ENCODE data around the gene TAF5.
"Not testable (repeated sequence)": the region's sequence is repeated elsewhere in the genome, so short reads cannot be mapped to it uniquely, and the experiment has no call there.

The TAF5 gene

GRCh38 chr10:103367782-103368518 is at the start of gene TAF5:
TSS of gene TAF5 (plus strand) at chr10:103367976. CDS start at chr10:103367990, 14 bp downstream.
- peak; percentile 83 to 87 for DNase-seq (ENCODE audit: low read depth in 2 of 2)

GRCh38 chr10:103327906-103328305 is 39.9 kb upstream of the TAF5 start:
- DNase-seq (ENCODE audit: low read depth in 2 of 2): no peak

DNA sequence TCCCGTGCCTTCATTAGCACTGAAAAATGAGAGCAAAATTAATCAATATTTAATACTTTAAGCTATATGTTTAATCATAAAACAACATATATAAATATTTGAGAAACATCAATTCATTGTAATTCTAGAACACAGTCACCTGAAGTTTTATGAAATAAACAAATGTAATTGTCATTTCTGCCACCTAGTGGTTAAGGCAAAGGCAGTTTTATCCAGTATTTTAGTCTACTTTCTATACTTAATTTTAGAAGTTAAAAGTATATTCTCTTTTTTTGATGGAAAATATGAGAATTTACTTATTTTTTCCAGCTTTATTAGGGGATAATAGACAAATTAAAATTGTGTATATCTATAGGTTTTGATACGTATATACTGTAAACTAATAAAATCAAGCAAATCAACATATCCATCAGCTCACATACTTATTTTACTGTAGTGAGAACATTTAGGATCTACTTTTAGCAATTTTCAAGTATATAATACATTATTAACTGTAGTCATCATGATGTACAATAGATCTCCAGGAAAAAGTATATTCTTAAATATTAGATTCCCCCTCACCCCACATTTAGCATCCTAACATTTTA is 33.7 kb upstream of the TAF5 start:
- no peak for DNase-seq (ENCODE audit: low read depth in 2 of 2)

- no peak for DNase-seq (ENCODE audit: low read depth in 2 of 2)
These were observed 33.2 kb upstream of the TAF5 start for GRCh38 chr10:103334567-103334966.

DNA sequence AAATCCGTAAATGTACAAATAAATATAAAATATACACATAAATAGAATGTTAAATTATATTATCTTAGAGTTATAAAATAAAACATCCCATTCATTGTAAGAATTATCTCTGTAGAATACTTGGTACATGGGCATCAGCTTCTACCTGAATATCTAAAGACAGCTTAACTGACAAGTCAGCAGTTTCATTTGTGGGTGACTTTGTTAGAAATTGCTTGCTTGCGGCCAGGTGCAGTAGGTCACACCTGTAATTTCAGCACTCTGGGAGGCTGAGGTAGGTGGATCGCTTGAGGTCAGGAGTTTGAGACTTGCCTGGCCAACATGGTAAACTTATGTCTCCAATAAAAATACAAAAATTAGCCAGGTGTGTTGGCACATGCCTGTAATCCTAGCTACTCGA is 31.4 kb upstream of the TAF5 start:
- DNase-seq (ENCODE audit: low read depth in 2 of 2): no peak

DNA sequence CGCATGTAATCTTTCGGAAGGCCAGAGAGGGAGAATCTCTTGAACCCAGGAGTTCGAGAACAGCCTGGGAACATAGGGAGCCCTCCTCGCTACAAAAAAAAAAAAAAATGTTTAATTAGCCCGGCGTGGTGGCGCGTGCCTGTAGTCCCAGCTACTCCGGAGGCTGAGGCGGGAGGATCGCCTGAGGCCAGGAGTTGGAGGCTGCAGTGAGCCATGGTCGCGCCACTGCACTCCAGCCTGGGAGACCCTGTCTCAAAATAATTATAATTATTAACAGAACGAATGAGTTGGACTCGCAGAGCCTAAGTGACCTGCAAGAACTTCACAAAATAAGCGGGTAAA is 17.6 kb upstream of the TAF5 start:
- DNase-seq (ENCODE audit: low read depth in 2 of 2): no peak

DNA sequence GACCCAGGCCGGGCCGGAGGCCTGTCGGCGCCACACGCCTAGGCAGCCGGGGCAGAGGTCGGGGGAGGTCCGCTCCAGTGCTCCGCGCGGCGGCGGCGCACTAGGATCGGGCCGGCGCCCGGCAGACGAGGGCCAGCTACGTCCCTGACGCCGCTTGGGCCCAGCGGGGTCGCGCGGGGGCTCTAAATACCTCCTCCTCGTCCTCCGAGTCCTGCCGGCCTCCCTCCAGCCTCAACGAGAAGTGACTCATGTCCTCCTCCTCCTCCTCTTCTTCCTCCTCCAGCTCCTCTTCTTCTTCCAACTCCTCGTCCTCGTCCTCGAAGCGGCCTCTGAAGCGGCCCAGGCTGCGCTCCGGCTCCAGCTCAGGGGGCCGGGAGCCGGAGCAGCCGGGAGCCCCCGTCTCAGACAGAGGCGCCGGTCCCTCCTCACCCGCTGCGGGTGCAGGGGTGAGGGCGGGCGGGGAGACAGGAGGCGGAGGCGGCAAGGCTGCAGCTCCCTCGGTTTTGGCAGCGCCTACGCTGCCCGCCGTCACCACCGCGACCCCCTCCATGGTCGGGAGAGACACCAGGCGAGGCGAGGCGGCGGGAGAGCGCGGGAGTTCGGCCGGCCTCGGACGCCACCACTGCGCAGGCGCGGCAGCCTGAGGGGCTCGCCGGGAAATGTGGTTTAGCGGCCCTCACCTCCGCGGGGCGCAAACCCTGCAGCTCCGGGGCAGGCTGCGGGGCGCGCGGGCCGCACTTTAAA is 17.1 kb upstream of the TAF5 start, which contains the start of gene PCGF6:
TSS of gene PCGF6 (minus strand) at position 624 of the 744 bp plus-strand sequence. CDS start at position 550, 74 bp downstream.
- DNase-seq (ENCODE audit: low read depth in 2 of 2): peak; percentile 70 to 76

DNA sequence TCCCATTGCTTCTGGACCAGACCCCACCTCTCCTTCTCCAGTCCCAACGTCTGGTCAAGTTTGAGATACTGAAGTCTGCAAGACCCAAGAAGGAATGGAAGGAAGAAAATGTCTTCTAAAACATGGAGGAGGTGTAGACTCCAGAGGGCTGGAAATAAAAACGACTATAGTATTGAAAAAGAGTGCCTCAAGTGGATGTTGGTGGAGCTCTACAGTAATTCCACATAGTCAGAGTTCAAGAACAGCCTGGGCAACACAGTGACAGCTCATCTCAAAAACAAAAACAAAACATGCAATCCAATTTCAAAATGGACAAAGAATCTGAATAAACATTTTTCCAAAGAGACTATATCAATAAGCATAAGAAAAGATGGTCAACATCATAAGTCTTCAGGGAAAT is 14.5 kb upstream of the TAF5 start:
- no peak for DNase-seq (ENCODE audit: low read depth in 2 of 2)

- DNase-seq (ENCODE audit: low read depth in 2 of 2): not testable (repeated sequence)
These were observed 13.2 kb upstream of the TAF5 start for GRCh38 chr10:103354567-103354966.

- no peak for DNase-seq (ENCODE audit: low read depth in 2 of 2)
These were observed 11.7 kb upstream of the TAF5 start for GRCh38 chr10:103355906-103356599.

DNA sequence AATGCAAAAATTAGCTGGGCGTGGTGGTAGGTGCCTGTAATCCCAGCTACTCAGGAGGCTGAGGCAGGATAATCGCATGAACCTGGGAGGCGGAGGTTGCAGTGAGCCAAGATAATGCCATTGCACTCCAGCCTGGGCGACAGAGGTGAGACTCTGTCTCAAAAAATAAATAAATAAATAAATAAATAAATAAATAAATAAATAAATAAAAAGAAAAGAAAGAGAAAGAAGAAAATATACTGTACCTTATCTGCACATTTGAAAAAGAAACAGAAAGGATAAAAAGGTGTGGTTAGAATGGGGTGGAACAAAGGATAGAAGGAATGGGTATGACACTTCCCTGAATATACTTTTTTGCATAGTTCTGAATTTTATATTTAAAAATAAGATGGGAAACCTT is 8.3 kb upstream of the TAF5 start:
- not testable (repeated sequence) for DNase-seq (ENCODE audit: low read depth in 2 of 2)

DNA sequence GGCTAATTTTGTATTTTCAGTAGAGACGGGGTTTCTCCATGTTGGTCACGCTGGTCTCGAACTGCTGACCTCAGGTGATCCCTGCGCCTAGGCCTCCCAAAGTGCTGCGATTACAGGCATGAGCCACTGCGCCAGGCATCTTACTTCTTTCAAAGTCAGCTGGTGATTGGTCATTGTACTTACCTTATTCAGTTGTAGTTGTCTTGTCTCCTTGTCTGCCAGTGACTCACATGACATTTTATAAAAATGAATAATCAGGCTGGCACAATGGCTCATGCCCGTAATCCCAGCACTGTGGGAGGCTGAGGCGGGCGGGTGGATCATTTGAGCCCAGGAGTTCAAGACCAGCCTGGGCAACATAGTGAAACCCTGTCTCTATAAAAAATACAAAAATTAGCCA is 7.0 kb upstream of the TAF5 start:
- not testable (repeated sequence) for DNase-seq (ENCODE audit: low read depth in 2 of 2)

DNA sequence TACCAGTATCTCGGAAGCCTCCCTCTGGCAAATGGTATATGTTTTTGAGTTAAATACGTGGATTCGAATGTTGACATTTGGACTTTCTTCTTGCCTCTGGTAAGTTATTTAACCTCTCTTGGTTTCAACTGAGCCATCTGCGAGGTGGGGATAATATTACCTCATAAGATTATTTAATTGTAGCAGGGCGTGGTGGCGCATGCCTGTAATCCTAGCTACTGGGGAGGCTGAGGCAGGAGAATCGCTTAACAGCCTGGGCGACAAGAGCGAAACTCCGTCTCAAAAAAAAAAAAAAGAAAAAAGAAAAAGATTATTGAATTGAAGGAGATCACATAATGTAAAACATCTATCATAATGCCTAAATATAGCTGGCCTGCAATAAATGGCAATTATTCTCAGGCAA is 396 bp upstream of the TAF5 start:
- DNase-seq (ENCODE audit: low read depth in 2 of 2): no peak

- no peak for DNase-seq (ENCODE audit: low read depth in 2 of 2)
These were observed 5.8 kb downstream of the TAF5 start for GRCh38 chr10:103373544-103373943.

DNA sequence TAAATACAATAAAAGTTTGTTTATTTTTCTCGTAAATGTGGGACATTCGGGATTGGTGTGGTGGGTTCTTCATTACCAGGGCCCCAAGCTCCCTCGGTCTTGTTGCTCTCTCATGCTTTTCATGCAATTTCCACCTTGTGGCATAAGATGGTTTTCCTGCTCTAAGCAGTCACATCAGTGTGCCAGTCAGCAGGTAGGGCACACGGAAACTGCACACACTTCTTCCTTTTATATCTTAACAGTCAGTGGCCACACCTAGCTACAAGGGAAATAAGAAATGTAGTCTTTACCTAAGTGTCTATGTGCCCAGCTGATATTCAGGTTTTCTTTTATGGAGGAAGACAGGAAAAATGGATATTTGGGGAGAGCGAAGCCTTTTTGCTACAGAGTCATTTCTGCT is 6.5 kb downstream of the TAF5 start:
- DNase-seq (ENCODE audit: low read depth in 2 of 2): no peak

DNA sequence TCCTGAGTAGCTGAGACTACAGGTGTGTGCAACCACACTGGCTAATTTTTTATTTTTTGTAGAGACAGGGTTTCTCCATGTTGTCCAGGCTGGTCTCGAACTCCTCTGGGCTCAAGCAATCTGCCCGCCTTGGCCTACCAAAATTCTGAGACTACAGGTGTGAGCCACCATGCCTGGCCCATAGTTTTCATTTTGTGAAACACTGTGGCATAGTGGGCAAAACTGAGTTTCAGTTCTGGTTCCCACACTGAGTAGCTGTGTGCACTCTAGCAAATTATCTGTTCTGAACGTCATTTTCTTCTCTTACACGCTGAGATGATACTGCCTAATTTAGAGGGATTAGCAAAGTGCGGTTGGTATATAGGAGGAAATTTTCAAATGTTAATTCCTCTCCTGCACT is 15.0 kb downstream of the TAF5 start:
- no peak for DNase-seq (ENCODE audit: low read depth in 2 of 2)

DNA sequence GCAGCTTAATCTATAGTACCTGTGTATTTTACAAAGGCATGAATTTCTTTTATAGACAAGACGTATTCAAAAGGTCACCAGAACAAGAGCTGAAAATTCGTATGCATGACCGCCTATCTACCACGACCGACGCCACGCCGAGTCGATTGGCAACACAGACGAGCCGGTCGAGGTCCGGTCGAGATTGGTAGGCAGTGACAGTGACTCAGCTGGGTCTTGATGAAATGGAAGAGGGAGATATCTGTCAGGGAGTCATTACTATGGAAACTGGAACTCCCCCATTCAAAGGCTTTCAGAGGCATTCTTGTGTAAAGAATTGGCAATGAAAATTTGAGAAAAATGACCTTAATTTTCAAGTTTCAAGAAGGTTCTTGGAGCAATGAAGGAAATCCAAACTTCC is 26.4 kb downstream of the TAF5 start:
- DNase-seq (ENCODE audit: low read depth in 2 of 2): no peak

GRCh38 chr10:103395754-103396066 is 27.9 kb downstream of the TAF5 start:
- no peak for DNase-seq (ENCODE audit: low read depth in 2 of 2)

DNA sequence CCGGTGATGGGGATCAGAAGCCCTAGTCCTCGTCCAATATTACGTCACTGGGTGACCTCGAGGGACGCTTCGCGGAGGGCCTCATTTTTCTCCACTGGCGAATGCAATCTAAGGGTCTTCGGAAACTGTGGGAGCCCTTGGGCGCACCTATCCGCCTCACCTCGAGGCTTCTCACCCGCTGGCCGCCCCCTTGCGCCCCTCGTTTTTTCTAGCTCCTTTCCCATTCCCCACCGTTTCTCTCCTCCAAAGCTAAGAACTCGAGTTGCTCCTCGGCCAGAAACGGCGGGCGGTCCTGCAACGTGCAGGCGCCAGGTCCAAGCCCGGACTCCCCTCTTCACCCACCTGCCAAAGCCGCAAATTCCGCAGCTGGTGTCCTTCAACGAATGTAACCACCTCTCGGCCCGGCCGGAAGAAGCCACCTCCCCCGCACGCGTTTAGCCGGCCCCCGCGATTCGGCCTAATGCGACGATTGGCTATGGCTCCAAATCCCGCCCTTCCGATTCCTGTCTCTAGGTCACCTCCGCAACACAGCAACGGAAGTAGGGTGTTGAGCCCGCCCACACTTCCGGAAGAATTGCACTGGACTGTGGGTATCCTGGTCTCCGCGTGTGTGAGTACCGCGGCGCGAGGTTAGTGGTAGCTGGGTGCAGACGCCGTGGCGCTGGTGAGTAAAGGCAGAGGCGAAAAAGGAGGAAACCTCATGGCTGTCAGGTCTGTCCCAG is 28.5 kb downstream of the TAF5 start, which contains the start of the genes ATP5MK and PDCD11:
TSS of gene ATP5MK (minus strand) at position 409 of the 722 bp plus-strand sequence. CDS start 4,018 bp downstream, outside the sequence.
TSS of gene PDCD11 (plus strand) at position 560 of the 722 bp plus-strand sequence. CDS start 1,801 bp downstream, outside the sequence.
- peak; percentile 93 to 96 for DNase-seq (ENCODE audit: low read depth in 2 of 2)

DNA sequence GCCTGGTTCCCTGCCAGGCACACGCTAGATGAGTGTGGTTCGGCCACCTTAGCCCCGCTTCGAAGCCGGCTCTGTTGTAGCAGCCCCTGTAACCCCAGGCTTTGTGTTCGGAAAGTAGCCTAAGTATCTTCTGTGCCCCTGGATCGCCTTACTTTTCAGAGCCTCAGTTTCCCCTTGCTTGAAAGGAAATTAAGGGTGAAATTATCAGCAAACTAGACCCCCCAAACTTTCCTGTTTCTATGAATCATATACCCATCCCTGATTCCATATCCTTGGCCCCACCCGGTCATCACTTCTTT is 29.0 kb downstream of the TAF5 start:
- no peak for DNase-seq (ENCODE audit: low read depth in 2 of 2)

- DNase-seq (ENCODE audit: low read depth in 2 of 2): no peak
These were observed 29.5 kb downstream of the TAF5 start for GRCh38 chr10:103397191-103397825.
